Activated CD4-positive, alpha-beta T cell treated with anti-CD3 and anti-CD28 coated beads, Interleukin-2, Interleukin-6, amounts not matched to agents 100 ng/mL and 50 ng/mL, durations not matched to agents 16 hours and 8 hours (primary cell): ENCODE results near the gene FTO.

Experiments used
- DNase-seq: peaks from one replicate; pipeline ENCODE4 v3.0.0-alpha.2; 2020

FTO gene

GRCh38 chr16:54107583-54108202 lies 403.7 kb downstream of the FTO start:
- DNase-seq: no peak

- no peak for DNase-seq
Observed at GRCh38 chr16:54110016-54110981, 406.3 kb downstream of the FTO start.

GRCh38 chr16:54112451-54113206 lies 408.7 kb downstream of the FTO start:
- DNase-seq: no peak

GRCh38 chr16:54115558-54115957 lies 411.6 kb downstream of the FTO start:
- no peak for DNase-seq

- no peak for DNase-seq
Observed at GRCh38 chr16:54116124-54116655, 412.2 kb downstream of the FTO start.

- DNase-seq: no peak
Observed at GRCh38 chr16:54118846-54119245, 414.9 kb downstream of the FTO start.

GRCh38 chr16:54120846-54121480 lies 417.0 kb downstream of the FTO start:
- DNase-seq: no peak

GRCh38 chr16:54121539-54122295 lies 417.8 kb downstream of the FTO start:
- no peak for DNase-seq

- DNase-seq: no peak
Observed at GRCh38 chr16:54123766-54124165, 419.8 kb downstream of the FTO start.

GRCh38 chr16:54125751-54126655 lies 422.0 kb downstream of the FTO start:
- no peak for DNase-seq

GRCh38 chr16:54126907-54127306 lies 423.0 kb downstream of the FTO start:
- no peak for DNase-seq

GRCh38 chr16:54128629-54129234 lies 424.8 kb downstream of the FTO start:
- no peak for DNase-seq

- DNase-seq: no peak
Observed at GRCh38 chr16:54129810-54130209, 425.9 kb downstream of the FTO start.

- no peak for DNase-seq
Observed at GRCh38 chr16:54135361-54136275, 431.7 kb downstream of the FTO start.

- no peak for DNase-seq
Observed at GRCh38 chr16:54136276-54136625, 432.3 kb downstream of the FTO start.

GRCh38 chr16:54140057-54140787 lies 436.3 kb downstream of the FTO start:
- no peak for DNase-seq

- DNase-seq: no peak
Observed at GRCh38 chr16:54140788-54141136, 436.8 kb downstream of the FTO start.

GRCh38 chr16:54142787-54143186 lies 438.8 kb downstream of the FTO start:
- no peak for DNase-seq

- DNase-seq: no peak
Observed at GRCh38 chr16:54143410-54143809, 439.5 kb downstream of the FTO start.
